ENCODE results near the gene ROBO3. TPM values are rescaled to one million over a fixed set of nuclear protein-coding genes. Genes with fewer than 3 reads are reported as not detected.

Gene ROBO3
- total RNA-seq, 4 donors from 2014 or later = 5.0 to 10.8 (median 8.5) TPM

DNA sequence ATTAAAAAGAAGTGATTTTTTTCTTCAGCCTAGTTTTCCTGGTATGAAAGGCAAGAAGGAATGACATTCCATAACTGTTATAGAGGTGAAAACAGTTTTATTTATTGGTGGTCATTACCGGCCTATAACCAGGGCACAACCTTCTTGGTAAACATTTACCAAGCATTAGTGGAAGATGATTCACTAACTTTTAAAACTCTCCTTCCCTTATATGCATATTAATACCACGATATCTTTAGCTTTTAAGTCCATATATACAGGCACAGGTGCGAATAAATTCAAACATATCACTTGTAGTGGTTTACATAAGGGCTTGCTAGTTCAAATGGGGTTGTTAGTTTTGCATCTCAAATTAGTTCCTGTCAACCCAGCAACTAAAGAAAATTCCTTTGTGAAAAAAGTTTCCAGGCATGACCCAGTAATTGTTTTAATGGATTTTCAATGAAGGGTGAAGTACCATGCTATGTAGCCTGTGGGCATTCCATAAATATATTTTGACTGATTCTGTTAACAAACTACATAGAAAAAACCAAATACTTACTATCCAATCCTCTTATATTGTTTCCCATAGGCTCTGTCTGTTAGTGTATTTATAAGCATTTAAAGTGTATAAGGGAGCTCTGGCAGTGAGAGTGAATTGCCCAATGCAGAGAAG is 30.6 kb upstream of the ROBO3 start:
- no peaks in the 10 kb centered on the region for H3K36me3 ChIP-seq
- H3K4me1 ChIP-seq = peaks cover 12 to 23% (median 18%) of the 10 kb centered on the region in 4 donors
- DNase-seq (ENCODE audit: extremely low spot score) = no peak
- no peak overlapping the region for H3K4me3 ChIP-seq
- no peak for TF ChIP-seq POLR2AphosphoS5 (IDR thresholded peaks at IDR 0.05)
- no peak for TF ChIP-seq EP300 (IDR thresholded peaks at IDR 0.05)
- no peak for TF ChIP-seq POLR2A (IDR thresholded peaks at IDR 0.05; ENCODE audit: low read depth)
- TF ChIP-seq, protein P1, sequence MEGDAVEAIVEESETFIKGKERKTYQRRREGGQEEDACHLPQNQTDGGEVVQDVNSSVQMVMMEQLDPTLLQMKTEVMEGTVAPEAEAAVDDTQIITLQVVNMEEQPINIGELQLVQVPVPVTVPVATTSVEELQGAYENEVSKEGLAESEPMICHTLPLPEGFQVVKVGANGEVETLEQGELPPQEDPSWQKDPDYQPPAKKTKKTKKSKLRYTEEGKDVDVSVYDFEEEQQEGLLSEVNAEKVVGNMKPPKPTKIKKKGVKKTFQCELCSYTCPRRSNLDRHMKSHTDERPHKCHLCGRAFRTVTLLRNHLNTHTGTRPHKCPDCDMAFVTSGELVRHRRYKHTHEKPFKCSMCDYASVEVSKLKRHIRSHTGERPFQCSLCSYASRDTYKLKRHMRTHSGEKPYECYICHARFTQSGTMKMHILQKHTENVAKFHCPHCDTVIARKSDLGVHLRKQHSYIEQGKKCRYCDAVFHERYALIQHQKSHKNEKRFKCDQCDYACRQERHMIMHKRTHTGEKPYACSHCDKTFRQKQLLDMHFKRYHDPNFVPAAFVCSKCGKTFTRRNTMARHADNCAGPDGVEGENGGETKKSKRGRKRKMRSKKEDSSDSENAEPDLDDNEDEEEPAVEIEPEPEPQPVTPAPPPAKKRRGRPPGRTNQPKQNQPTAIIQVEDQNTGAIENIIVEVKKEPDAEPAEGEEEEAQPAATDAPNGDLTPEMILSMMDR (IDR thresholded peaks at IDR 0.05) = no peak
- whole genome bisulfite sequencing = 88% methylated on average over 3 of the region's 3 CpGs
- no peaks in the 10 kb centered on the region for H3K9me3 ChIP-seq
- intact Hi-C loops (cut with DNase I) = loop anchor here (5.0 kb wide), 2 partner anchors 32 to 72 kb away; partner anchors contain the start of genes ESAM and MSANTD2
- no peak overlapping the region for H3K27ac ChIP-seq (replicated peaks in 1 of 4)
- peaks cover 9 to 39% (median 16%) of the 10 kb centered on the region in 4 donors for H3K27me3 ChIP-seq

DNA sequence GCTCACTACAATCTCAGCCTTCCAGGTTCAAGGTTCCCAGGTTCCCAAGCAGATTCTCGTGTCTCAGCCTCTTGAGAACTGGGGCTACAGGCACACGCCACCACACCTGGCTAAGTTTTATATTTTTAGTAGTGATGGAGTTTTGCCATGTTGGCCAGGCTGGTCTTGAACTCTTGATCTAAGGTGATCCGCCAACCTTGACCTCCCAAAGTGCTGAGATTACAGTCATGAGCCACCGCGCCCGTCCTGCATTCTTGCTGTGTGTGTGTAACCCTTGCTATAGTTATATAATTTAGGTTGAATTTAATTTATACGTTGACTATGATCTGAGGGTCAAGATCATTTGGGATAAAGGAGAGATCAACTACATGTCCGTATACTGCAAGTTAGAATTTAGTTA is 29.3 kb upstream of the ROBO3 start:
- intact Hi-C loops (cut with DNase I) = loop anchor here (2.0 to 5.0 kb wide), 3 partner anchors 34 to 167 kb away; partner anchors contain the start of genes ESAM and MSANTD2
- peak overlapping the region in 2 of 4 donors; percentile 68 to 75 for H3K27ac ChIP-seq (replicated peaks in 1 of 4)
- WGBS = 91% methylated on average over 8 of the region's 8 CpGs

DNA sequence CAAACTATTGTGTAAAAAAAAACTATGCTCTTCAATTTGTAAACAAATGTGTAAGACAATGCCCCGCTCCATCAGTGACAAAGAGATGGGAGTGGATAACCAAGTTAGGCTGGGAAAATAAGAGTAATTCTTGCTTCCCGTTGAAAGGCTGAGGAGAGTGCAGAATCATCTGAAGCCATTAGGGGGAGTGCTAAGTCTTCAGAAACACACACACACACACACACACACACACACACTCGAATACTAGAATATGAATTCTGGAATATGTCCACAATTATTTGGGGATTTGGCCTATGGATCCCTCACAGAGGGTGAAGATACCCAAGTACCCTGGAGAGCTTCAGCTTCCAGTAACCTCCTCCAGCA is 27.8 kb upstream of the ROBO3 start:
- TF ChIP-seq EP300 (IDR thresholded peaks at IDR 0.05) = no peak
- TF ChIP-seq, protein P1 (IDR thresholded peaks at IDR 0.05) = no peak
- TF ChIP-seq POLR2AphosphoS5 (IDR thresholded peaks at IDR 0.05) = no peak
- TF ChIP-seq POLR2A (IDR thresholded peaks at IDR 0.05; ENCODE audit: low read depth) = no peak
- H3K4me3 ChIP-seq = no peak overlapping the region
- 23% methylated on average over 3 of the region's 3 CpGs for WGBS
- H3K27ac ChIP-seq (replicated peaks in 1 of 4) = peak overlapping the region in 1 of 4 donors; percentile 68
- H3K27me3 ChIP-seq = peaks cover 15 to 60% (median 39%) of the 10 kb centered on the region in 4 donors
- DNase-seq (ENCODE audit: extremely low spot score) = no peak
- H3K36me3 ChIP-seq = no peaks in the 10 kb centered on the region
- peaks cover 15 to 28% (median 24%) of the 10 kb centered on the region in 4 donors for H3K4me1 ChIP-seq
- intact Hi-C loops (cut with DNase I) = loop anchor here (2.0 to 5.0 kb wide), 3 partner anchors 35 to 169 kb away; partner anchors contain the start of genes ESAM and MSANTD2
- no peaks in the 10 kb centered on the region for H3K9me3 ChIP-seq

More for the DNA sequence above, 29.3 kb upstream of the ROBO3 start:
- no peak for DNase-seq (ENCODE audit: extremely low spot score)
- peaks cover 15 to 52% (median 28%) of the 10 kb centered on the region in 4 donors for H3K27me3 ChIP-seq
- no peaks in the 10 kb centered on the region for H3K9me3 ChIP-seq
- H3K4me3 ChIP-seq = peak overlapping the region in 3 of 4 donors; percentile 37 to 56 (median 46)
- peaks cover 15 to 28% (median 24%) of the 10 kb centered on the region in 4 donors for H3K4me1 ChIP-seq
- TF ChIP-seq, protein P1 (IDR thresholded peaks at IDR 0.05) = no peak
- TF ChIP-seq POLR2A (IDR thresholded peaks at IDR 0.05; ENCODE audit: low read depth) = no peak
- no peak for TF ChIP-seq POLR2AphosphoS5 (IDR thresholded peaks at IDR 0.05)
- no peak for TF ChIP-seq EP300 (IDR thresholded peaks at IDR 0.05)
- H3K36me3 ChIP-seq = no peaks in the 10 kb centered on the region

DNA sequence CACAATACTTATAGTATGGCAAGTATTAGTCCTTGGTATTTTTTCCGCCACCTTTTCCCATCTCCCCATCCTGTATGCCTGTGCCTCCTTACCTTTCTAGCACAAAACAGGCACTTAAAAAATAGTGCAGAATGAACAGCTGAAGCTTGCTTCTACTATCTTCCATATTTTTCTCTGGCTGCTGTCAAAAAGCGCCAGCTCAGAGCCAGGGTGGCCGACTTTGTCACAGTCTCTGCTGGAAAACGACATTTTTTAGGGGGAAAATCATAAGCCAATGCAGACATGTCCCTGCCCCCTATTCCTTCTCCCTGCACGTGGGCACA is 26.5 kb upstream of the ROBO3 start:
- Histone ChIP-seq H3K4me3 (peak overlapping the region in 3 of 4 donors; percentile 45 to 52 (median 47)), H3K27ac (replicated peaks in 1 of 4) (no peak overlapping the region), H3K9me3 (no peaks in the 10 kb centered on the region), H3K27me3 (peaks cover 15 to 61% (median 51%) of the 10 kb centered on the region in 4 donors), H3K4me1 (peaks cover 22 to 37% (median 32%) of the 10 kb centered on the region in 4 donors), H3K36me3 (no peaks in the 10 kb centered on the region)
- 42% methylated on average over 5 of the region's 5 CpGs for WGBS
- no peak for DNase-seq (ENCODE audit: extremely low spot score)
- intact Hi-C loops (cut with DNase I) = loop anchor here (5.0 kb wide), 2 partner anchors 36 to 76 kb away; partner anchors contain the start of genes ESAM and MSANTD2
- TF ChIP-seq EP300 (IDR thresholded peaks at IDR 0.05) (no peak), POLR2AphosphoS5 (IDR thresholded peaks at IDR 0.05) (no peak), POLR2A (IDR thresholded peaks at IDR 0.05; ENCODE audit: low read depth) (no peak)
- TF ChIP-seq, protein P1 (IDR thresholded peaks at IDR 0.05) = no peak
